ENCODE measurements around the gene ERVK3-1.
A peak's percentile ranks its signal among the peaks of the same experiment; 100 is the strongest.
"Not testable (repeated sequence)": the region's sequence is repeated elsewhere in the genome, so short reads cannot be mapped to it uniquely, and the experiment has no call there.

The ERVK3-1 gene

DNA sequence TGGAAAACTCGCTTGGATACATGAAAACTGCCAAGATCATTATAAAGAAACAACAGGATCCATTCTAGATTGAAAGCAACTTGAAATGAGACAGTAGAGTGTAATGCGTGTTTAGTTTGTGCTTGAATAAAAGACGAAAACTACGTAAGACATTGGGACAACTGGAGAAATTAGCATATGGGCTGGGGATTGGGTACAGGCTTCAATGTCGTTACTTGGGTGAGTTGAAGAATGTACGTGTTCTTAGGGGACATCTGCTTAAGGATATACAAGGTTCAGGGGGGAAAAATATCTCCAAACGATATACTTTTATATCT is 471 bp upstream of the ERVK3-1 start:
- H3K4me3 ChIP-seq (ENCODE audit: low read depth, low read length): peak overlapping the region; percentile 80
- TF ChIP-seq, protein P1, sequence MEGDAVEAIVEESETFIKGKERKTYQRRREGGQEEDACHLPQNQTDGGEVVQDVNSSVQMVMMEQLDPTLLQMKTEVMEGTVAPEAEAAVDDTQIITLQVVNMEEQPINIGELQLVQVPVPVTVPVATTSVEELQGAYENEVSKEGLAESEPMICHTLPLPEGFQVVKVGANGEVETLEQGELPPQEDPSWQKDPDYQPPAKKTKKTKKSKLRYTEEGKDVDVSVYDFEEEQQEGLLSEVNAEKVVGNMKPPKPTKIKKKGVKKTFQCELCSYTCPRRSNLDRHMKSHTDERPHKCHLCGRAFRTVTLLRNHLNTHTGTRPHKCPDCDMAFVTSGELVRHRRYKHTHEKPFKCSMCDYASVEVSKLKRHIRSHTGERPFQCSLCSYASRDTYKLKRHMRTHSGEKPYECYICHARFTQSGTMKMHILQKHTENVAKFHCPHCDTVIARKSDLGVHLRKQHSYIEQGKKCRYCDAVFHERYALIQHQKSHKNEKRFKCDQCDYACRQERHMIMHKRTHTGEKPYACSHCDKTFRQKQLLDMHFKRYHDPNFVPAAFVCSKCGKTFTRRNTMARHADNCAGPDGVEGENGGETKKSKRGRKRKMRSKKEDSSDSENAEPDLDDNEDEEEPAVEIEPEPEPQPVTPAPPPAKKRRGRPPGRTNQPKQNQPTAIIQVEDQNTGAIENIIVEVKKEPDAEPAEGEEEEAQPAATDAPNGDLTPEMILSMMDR (IDR thresholded peaks at IDR 0.05; ENCODE audit: insufficient read depth, low read depth, low read length, missing control alignments): no peak
- no peak for DNase-seq (ENCODE audit: low read depth)

DNA sequence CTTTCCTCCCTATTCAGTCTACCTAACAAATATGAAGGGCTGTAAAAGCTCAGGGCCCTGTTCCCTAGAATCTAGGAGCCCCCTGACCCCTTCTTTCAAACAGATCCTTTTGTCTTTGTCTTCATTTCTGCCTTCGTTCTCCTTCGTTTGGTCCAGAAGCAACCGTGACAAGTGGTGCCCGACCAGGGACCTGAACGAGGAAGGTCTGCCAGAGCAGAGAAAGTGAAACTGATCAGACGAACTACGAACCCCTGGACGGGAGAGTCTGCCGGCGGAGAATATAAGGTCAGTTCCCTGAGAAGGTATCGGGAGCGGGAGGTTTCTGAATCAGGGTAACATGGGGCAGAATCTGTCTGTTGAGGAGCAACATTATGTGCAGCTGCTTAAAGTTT is 751 bp downstream of the ERVK3-1 start:
- H3K4me3 ChIP-seq (ENCODE audit: low read depth, low read length): peak overlapping the region; percentile 80
- TF ChIP-seq, protein P1 (IDR thresholded peaks at IDR 0.05; ENCODE audit: insufficient read depth, low read depth, low read length, missing control alignments): no peak
- DNase-seq (ENCODE audit: low read depth): peak; percentile 52

DNA sequence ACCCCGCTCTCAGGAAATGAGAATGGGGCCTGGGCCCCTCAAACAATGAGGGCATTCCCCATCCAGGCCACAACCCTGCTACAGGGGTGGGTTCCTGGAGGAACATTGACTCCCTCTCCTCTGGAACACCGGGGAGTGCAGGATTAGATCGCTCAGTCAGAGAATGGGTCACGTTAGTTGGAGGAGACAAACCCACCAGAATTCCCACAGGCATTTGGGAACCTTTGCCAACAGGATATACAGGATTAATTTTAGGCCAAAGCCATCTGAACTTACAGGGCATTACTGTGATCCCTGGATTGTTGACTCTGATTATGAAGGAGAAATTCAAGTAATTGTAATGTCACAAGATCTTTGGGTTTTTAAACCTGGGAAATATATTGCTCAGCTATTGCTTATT is 2.6 kb downstream of the ERVK3-1 start:
- no peak for DNase-seq (ENCODE audit: low read depth)
- TF ChIP-seq, protein P1 (IDR thresholded peaks at IDR 0.05; ENCODE audit: insufficient read depth, low read depth, low read length, missing control alignments): no peak
- no peak overlapping the region for H3K4me3 ChIP-seq (ENCODE audit: low read depth, low read length)

DNA sequence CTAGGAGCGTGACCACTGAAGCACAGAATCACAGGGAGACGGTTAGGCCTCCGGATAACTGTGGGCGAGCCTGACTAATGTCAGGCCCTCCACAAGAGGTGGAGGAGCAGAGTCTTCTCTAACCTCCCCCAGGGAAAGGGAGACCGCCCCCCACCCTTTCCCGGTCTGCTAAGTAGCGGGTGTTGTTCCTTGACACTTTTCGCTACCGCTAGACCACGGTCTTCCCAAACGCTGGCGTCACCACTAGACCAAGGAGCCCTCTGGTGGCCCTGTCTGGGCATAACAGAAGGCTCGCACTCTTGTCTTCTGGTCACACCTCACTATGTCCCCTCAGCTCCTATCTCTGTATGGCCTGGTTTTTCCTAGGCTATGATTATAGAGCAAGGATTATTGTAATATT is 5.5 kb downstream of the ERVK3-1 start:
- DNase-seq (ENCODE audit: low read depth); H3K4me3 ChIP-seq (ENCODE audit: low read depth, low read length): not testable (repeated sequence)

DNA sequence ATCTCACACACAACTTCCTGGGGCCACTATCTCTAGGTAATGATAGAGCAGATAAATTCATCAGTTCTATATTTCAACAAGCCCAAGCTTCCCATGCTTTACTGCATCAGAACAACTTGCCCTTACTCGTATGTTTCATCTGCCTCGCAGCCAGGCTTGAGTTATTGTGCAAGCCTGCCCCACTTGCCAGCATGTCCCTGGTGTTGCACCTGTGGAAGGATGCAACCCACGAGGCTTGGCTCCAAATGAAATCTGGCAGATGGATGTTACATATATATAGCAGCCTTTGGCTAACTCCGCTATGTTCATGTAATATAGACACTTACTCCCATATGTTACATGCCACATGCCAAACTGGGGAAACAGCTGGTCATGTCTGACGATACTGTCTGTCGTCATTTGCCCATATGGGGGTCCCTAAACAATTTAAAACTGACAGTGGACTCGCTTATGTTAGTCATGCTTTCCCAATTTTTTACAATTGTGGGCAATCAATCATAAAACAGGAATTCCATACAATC is 6.2 kb downstream of the ERVK3-1 start:
- TF ChIP-seq, protein P1 (IDR thresholded peaks at IDR 0.05; ENCODE audit: insufficient read depth, low read depth, low read length, missing control alignments): no peak

DNA sequence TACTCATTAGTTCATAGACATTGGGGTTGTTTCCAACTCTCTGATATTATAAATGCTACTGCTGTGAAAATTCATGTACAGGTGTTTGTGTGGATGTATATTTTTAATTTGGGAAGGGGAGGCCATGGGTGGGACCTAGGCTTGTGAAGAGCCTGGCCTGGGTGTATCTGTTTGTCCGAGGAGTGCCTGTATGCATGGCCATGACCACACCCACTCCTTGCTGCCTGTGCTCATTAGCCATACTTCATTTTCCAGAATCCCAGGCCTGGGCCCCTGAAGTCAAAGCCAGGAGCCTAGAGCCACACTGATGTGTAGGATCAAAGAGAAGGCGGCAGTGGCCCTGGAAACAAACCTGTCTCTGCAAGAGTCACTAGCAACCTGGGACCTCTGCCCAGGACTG is 10.4 kb downstream of the ERVK3-1 start:
- TF ChIP-seq, protein P1 (IDR thresholded peaks at IDR 0.05; ENCODE audit: insufficient read depth, low read depth, low read length, missing control alignments): no peak
- no peak overlapping the region for H3K4me3 ChIP-seq (ENCODE audit: low read depth, low read length)
- DNase-seq (ENCODE audit: low read depth): no peak

More for the DNA sequence above, 6.2 kb downstream of the ERVK3-1 start:
- no peak overlapping the region for H3K4me3 ChIP-seq (ENCODE audit: low read depth, low read length)
- DNase-seq (ENCODE audit: low read depth): no peak

DNA sequence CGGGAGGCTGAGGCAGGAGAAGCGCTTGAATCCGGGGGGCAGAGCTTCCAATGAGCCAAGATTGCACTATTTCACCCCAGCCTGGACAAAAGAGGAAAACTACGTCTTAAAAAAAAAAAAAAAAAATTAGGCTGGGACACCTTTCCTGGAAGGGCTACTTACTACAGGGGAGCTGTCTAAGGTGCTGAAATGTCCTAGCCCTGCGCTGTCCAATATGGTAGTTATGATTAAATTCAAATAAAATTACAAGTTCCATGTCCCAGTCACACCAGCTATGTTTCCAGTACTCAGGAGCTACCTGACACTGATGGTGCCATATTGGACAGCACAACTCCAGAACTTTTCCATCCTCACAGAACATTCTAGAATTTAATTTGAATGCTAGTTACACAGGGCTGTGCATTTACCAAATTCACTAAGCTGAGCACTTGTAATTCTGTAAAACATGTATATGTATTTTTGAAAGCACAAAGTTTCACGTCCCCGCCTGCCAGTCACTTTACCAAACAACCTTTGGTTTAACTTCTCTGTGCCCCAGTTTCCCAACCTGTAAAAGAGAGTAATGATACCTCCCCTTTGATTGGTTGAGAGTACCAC is 12.4 kb downstream of the ERVK3-1 start:
- H3K4me3 ChIP-seq (ENCODE audit: low read depth, low read length): no peak overlapping the region
- TF ChIP-seq, protein P1 (IDR thresholded peaks at IDR 0.05; ENCODE audit: insufficient read depth, low read depth, low read length, missing control alignments): no peak
- peak; percentile 20 for DNase-seq (ENCODE audit: low read depth)

All from GM12865 (cell line).